Measurements from ENCODE around the gene ATAD5.
A peak's percentile ranks its signal among the peaks of the same experiment; 100 is the strongest.
"Not testable (repeated sequence)": the region's sequence is repeated elsewhere in the genome, so short reads cannot be mapped to it uniquely, and the experiment has no call there.

The ATAD5 gene

DNA sequence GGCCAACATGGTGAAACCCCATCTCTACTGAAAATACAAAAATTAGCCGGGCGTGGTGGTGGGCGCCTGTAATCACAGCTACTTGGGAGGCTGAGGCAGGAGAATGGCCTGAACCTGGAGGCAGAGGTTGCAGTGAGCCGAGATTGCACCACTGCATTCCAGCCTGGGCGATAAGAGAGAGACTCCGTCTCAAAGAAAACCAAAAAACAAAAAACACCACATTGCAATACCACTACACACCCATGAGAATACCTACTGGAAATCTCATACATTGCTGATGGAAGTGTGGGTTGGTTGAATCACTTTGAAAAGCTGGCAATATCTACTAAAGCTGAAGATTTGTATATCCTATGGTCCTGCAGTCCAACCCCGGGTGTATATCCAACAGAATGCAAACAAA lies 78.4 kb downstream of the ATAD5 start:
- H3K36me3 ChIP-seq (replicated peaks); H3K4me1 ChIP-seq; H3K4me3 ChIP-seq; H3K27me3 ChIP-seq (ENCODE audit: low read depth); DNase-seq (ENCODE audit: low spot score in 2 of 2); H3K9me3 ChIP-seq: not testable (repeated sequence)
- in situ Hi-C loops (cut with MboI; ENCODE audit: low sequenced_read_pairs) = loop anchor here (25.0 kb wide), 1 partner anchor 627 kb away; no protein-coding TSS in a partner anchor

DNA sequence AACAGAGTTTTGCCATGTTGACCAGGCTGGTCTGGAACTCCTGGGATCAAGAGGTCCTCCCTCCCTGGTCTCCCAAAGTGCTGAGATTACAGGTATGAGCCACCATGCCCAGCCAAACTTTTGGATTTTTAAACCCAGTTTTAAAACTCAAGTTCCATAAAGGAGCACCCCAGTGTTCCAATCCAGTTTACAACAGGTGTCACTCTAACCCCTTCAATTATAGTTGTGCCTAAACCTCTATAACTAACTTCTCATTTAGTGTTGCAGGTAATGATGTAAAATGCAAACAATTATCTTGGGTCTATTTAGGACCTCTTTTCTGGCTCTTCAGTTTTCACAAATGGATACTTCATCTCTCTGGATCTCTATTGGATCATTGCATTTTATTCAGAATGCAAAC lies 82.2 kb downstream of the ATAD5 start:
- in situ Hi-C loops (cut with MboI; ENCODE audit: low sequenced_read_pairs) = loop anchor here (25.0 kb wide), 1 partner anchor 623 kb away; no protein-coding TSS in a partner anchor
- no peaks in the 10 kb centered on the region for H3K4me1 ChIP-seq
- no peaks in the 10 kb centered on the region for H3K27me3 ChIP-seq (ENCODE audit: low read depth)
- DNase-seq (ENCODE audit: low spot score in 2 of 2) = no peak
- H3K4me3 ChIP-seq = no peak overlapping the region
- no peaks in the 10 kb centered on the region for H3K36me3 ChIP-seq (replicated peaks)
- H3K9me3 ChIP-seq = no peaks in the 10 kb centered on the region

DNA sequence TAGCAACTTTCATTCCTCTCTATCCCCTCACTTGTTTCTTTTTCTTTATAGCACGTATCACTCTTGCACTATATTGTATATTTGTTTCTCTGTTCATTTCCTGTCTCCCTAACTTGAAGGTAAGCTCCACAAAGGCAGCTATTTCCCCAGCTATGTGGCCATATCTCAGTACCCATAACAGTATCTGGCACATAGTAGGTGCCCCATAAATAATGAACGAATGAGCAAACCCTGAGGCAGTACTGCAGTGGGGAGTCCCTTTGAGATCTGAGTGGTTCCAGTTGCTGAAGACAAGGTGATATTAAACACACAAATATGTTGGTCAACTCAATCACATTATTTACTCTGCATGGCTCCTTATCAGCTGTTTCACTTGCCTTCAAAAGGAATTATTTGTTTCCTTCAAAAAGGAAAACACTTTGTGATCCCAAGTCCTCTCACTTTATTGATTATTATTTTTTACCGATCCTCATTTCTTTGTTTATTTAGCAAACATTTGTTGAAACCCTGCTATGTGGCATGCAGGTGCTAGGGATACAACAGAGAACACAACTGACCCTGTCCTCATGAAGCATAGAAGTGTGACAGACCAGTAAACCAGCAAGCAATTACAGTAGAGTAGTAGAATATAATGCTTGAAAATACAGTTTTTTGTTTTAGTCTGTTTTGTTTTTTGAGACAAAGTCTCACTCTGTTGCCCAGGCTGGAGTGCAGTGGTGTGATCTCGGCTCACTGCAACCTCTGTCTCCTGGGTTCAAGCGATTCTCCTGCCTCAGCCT lies 84.3 kb downstream of the ATAD5 start:
- no peaks in the 10 kb centered on the region; the same call in 1 of the 2 replicates for H3K27me3 ChIP-seq (ENCODE audit: low read depth)
- no peak overlapping the region for H3K4me3 ChIP-seq
- no peak for DNase-seq (ENCODE audit: low spot score in 2 of 2)
- H3K9me3 ChIP-seq = no peaks in the 10 kb centered on the region
- no peaks in the 10 kb centered on the region for H3K4me1 ChIP-seq
- H3K36me3 ChIP-seq (replicated peaks) = no peaks in the 10 kb centered on the region
- in situ Hi-C loops (cut with MboI; ENCODE audit: low sequenced_read_pairs) = loop anchor here (25.0 kb wide), 1 partner anchor 621 kb away; no protein-coding TSS in a partner anchor

DNA sequence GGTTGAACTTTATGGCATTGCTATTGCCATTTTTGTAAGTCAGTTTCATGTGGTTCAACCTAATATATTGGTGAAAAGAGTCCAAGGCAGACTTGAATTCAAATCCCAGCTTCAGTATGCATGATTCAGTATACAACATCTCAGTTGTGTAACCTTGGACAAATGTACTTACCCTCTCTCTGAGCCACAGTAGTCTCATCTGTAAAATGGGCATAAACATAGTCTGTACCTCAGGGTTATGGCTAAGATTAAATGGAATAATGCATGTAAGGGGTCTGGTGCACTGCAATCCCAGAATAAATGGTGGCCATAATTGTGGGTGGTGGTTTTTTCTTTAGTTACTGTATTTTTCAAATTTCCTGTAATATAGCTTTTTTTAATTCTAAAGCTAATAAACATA lies 85.3 kb downstream of the ATAD5 start:
- Histone ChIP-seq H3K36me3 (replicated peaks) (no peaks in the 10 kb centered on the region), H3K27me3 (ENCODE audit: low read depth) (no peaks in the 10 kb centered on the region; the same call in 1 of the 2 replicates), H3K4me1 (peaks cover 4% of the 10 kb centered on the region), H3K4me3 (no peak overlapping the region), H3K9me3 (no peaks in the 10 kb centered on the region)
- no peak for DNase-seq (ENCODE audit: low spot score in 2 of 2)
- in situ Hi-C loops (cut with MboI; ENCODE audit: low sequenced_read_pairs) = loop anchor here (25.0 kb wide), 1 partner anchor 620 kb away; no protein-coding TSS in a partner anchor

DNA sequence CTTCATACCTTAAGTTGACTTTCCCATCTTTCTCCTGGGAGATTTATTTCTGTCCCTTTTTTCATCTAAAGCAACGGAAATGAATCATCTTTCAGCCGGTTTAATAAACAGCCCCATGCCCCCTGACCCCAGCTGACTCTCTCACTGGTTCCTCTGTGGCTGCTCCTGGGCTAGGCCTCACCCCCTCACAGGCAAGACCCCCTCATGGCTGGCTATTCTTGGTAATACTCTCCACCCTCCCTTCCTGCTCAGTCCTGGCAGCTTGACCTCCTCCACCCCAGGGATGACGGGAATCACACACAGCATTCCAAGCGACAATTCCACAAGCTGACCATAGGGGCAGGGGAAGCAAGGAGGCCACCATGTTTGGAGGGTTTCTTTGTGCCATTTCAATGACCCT lies 88.5 kb downstream of the ATAD5 start:
- H3K27me3 ChIP-seq (ENCODE audit: low read depth) = no peaks in the 10 kb centered on the region; the same call in 1 of the 2 replicates
- H3K36me3 ChIP-seq (replicated peaks) = no peaks in the 10 kb centered on the region
- H3K9me3 ChIP-seq = no peaks in the 10 kb centered on the region
- no peak for DNase-seq (ENCODE audit: low spot score in 2 of 2)
- H3K4me3 ChIP-seq = no peak overlapping the region
- H3K4me1 ChIP-seq = peaks cover 4% of the 10 kb centered on the region
- in situ Hi-C loops (cut with MboI; ENCODE audit: low sequenced_read_pairs) = loop anchor here (25.0 kb wide), 1 partner anchor 617 kb away; no protein-coding TSS in a partner anchor

DNA sequence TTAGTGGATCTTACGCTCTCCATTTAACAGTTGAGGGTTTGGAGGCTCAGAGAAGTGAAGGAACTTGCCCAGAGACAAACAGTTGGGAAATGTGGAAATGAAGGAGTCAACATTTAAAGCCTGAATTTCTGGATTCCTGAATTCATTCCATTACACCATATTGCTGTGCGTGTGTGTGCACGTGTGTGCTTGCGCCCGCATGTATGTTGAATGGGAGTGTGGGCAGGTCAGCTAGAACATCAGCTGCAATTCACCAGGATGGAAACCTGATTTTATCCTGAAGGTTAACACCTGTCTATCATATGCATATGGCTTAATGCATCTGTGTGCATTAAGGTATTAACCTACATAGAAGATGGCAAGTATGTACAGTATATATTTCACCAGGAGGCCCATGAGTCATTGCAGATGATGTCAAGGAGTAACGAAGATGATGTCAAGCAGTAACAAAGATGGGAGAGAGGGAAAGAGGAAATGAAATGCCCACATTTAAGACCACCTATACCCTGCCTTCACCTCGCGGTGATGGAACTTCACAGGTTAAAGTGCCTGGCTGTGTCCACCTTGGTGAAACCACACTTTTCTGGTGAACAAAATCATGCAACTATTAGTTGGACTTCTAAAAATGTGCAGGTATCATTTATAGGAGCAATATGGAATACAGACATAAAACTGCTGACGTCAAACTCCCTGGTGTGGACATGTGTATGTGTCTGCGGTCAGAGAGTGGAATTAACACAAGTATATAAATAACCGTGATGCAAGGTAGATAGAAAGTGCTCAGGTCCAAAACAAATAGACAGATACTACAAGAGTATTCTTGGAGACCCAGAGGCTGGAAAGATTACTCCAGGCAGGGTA lies 89.1 kb downstream of the ATAD5 start:
- in situ Hi-C loops (cut with MboI; ENCODE audit: low sequenced_read_pairs) = loop anchor here (25.0 kb wide), 1 partner anchor 616 kb away; no protein-coding TSS in a partner anchor
- Histone ChIP-seq H3K9me3 (no peaks in the 10 kb centered on the region), H3K27me3 (ENCODE audit: low read depth) (no peaks in the 10 kb centered on the region; the same call in 1 of the 2 replicates), H3K36me3 (replicated peaks) (no peaks in the 10 kb centered on the region), H3K4me1 (peaks cover 4% of the 10 kb centered on the region), H3K4me3 (peak overlapping the region; percentile 47)
- no peak for DNase-seq (ENCODE audit: low spot score in 2 of 2)

DNA sequence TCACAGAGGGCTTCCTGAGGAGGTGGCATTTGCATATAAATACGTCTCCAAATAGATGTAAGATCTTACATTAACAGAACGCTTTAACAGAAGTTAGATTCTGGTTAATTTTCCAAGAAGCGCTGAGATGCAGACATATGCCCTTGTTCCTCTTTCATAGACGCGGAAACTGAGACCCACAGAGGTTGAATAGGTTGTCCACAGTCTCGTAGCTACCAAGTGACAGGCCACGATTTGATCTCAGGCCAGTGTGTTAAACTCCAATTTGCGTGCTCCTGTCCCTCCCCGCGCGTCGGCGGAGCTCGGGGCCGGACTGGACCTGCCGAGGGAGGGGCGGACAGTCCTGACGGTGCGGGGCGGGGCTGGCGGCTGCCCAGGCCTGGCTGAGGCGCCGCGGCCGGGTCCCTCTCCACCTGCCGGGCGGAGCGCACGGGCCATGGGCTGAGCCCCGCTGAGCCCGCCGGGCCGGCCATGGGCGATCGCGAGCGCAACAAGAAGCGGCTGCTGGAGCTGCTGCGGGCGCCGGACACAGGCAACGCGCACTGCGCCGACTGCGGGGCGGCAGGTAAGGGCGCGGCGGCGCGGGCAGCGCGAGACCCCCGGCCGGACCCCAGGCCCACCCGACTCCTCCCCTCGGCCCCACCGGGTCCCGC lies 89.9 kb downstream of the ATAD5 start, which contains the start of gene ADAP2:
Gene ADAP2, plus strand, starts transcription at position 402 of the 653 bp plus-strand sequence. Its CDS starts 70 bp downstream, at position 472.
- no peaks in the 10 kb centered on the region for H3K9me3 ChIP-seq
- H3K36me3 ChIP-seq (replicated peaks) = peaks cover 1% of the 10 kb centered on the region; the same call in 1 of the 2 replicates
- DNase-seq (ENCODE audit: low spot score in 2 of 2) = peak; percentile 21 to 79
- in situ Hi-C loops (cut with MboI; ENCODE audit: low sequenced_read_pairs) = loop anchor here (25.0 kb wide), 1 partner anchor 616 kb away; no protein-coding TSS in a partner anchor
- H3K4me1 ChIP-seq = peaks cover 4% of the 10 kb centered on the region
- H3K27me3 ChIP-seq (ENCODE audit: low read depth) = no peaks in the 10 kb centered on the region; the same call in 1 of the 2 replicates
- peak within 1 kb of the TSS; percentile 47 for H3K4me3 ChIP-seq

DNA sequence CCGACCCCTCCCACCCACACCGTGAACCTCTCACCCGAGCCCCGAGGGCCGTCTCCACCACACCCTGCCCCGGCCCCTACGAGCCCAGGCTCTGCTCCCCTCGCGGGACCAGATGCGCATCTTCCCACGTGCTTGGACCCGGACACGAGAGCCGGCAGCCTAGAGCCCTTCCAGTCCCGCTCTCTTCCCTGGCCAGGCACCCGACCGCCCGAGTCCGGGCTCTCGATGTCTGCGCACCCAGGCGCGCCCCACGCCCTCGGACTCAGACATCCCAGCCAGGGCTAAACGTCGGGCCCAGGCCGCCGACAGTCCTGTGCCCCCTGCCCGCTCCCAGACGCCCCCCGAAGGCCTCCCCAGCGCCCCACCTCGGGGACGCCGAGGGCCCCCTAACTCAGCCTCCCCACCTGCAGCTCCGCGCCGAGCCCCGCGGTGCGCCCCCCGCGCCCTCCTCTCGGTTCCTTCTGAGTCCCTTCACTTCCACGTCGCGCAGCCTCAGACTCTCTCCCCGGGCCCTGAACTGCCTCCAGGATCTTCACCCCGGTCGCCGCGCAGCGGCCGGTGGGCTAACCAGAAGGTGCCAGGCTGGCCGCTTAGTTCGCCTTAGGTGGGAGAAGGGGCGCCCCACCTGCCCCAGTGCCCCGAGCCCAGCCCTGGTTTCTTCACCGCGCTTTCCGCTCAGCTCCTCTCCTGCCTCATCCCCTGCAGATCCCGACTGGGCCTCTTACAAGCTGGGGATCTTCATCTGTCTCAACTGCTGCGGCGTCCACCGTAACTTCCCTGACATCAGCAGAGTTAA lies 90.7 kb downstream of the ATAD5 start:
- no peaks in the 10 kb centered on the region; the same call in 1 of the 2 replicates for H3K27me3 ChIP-seq (ENCODE audit: low read depth)
- H3K9me3 ChIP-seq = no peaks in the 10 kb centered on the region
- peaks cover 4% of the 10 kb centered on the region for H3K4me1 ChIP-seq
- peaks cover 3% of the 10 kb centered on the region; the same call in 1 of the 2 replicates for H3K36me3 ChIP-seq (replicated peaks)
- peak overlapping the region; percentile 47 for H3K4me3 ChIP-seq
- in situ Hi-C loops (cut with MboI; ENCODE audit: low sequenced_read_pairs) = loop anchor here (25.0 kb wide), 1 partner anchor 615 kb away; no protein-coding TSS in a partner anchor
- peak in 1 of 2 experiments; percentile 42 for DNase-seq (ENCODE audit: low spot score in 2 of 2)

DNA sequence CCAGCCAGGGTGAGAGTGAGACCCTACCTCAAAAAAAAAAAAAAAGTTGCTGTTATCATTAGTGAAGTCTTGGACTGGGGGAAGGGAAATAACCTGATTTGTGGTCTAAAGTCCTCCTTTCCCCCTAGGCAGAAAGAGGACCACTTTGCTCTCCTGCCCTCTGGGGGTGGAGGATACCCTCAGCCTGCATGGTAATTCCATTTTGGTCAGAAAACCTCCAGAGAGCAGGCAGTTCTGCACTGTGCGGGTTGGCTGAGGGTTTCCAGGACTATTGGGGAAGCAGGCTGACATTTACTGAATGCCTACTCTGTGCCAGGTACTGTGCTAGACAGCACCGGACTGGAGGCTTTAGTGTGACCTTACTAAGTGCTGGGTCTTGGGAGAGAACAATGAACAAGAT lies 92.6 kb downstream of the ATAD5 start:
- H3K36me3 ChIP-seq (replicated peaks) = peaks cover 3% of the 10 kb centered on the region; the same call in 1 of the 2 replicates
- H3K4me1 ChIP-seq = peaks cover 4% of the 10 kb centered on the region
- in situ Hi-C loops (cut with MboI; ENCODE audit: low sequenced_read_pairs) = loop anchor here (25.0 kb wide), 1 partner anchor 613 kb away; no protein-coding TSS in a partner anchor
- no peak overlapping the region for H3K4me3 ChIP-seq
- H3K27me3 ChIP-seq (ENCODE audit: low read depth) = no peaks in the 10 kb centered on the region; the same call in 1 of the 2 replicates
- no peak for DNase-seq (ENCODE audit: low spot score in 2 of 2)
- no peaks in the 10 kb centered on the region for H3K9me3 ChIP-seq

DNA sequence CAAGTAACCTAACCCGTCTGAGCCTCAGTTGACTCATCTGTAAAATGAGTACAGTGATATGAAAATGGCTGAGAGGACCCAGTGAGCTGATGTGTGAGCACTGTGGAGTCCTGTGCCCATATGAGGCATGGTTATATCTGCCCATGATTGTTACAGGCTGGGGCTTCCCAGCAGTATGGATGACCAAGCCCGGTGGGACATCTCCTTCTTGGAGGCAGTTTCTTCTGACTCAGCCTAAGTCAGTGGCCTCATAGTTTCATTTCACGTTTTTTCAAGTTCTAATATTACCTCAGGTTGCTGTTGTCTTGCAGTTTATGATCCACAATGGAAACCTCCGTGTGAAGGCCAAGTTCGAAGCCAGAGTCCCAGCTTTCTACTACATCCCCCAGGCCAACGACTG lies 94.8 kb downstream of the ATAD5 start:
- no peaks in the 10 kb centered on the region for H3K27me3 ChIP-seq (ENCODE audit: low read depth)
- in situ Hi-C loops (cut with MboI; ENCODE audit: low sequenced_read_pairs) = no loop called here
- peaks cover 2% of the 10 kb centered on the region for H3K4me1 ChIP-seq
- peaks cover 12% of the 10 kb centered on the region for H3K36me3 ChIP-seq (replicated peaks)
- H3K4me3 ChIP-seq = no peak overlapping the region
- no peak for DNase-seq (ENCODE audit: low spot score in 2 of 2)
- H3K9me3 ChIP-seq = no peaks in the 10 kb centered on the region

DNA sequence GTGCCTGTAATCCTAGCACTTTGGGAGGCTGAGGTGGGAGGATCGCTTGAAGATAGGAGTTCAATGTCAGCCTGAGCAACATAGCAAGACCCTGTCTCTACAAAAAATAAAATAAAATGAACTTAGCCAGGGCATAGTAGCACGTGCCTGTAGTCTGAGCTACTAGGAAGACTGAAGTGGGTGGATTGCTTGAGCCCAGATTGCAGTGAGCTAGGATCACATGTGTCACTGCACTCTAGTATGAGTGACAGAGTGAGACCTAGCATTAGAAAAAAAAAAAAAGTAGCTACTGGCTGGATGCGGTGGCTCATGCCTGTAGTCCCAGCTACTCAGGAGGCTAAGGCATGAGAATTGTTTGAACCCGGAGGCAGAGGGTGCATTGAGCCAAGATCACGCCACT lies 96.0 kb downstream of the ATAD5 start:
- Histone ChIP-seq H3K4me3 (no peak overlapping the region), H3K36me3 (replicated peaks) (peaks cover 13% of the 10 kb centered on the region), H3K9me3 (no peaks in the 10 kb centered on the region), H3K4me1 (no peaks in the 10 kb centered on the region), H3K27me3 (ENCODE audit: low read depth) (no peaks in the 10 kb centered on the region)
- in situ Hi-C loops (cut with MboI; ENCODE audit: low sequenced_read_pairs) = no loop called here
- DNase-seq (ENCODE audit: low spot score in 2 of 2) = no peak

DNA sequence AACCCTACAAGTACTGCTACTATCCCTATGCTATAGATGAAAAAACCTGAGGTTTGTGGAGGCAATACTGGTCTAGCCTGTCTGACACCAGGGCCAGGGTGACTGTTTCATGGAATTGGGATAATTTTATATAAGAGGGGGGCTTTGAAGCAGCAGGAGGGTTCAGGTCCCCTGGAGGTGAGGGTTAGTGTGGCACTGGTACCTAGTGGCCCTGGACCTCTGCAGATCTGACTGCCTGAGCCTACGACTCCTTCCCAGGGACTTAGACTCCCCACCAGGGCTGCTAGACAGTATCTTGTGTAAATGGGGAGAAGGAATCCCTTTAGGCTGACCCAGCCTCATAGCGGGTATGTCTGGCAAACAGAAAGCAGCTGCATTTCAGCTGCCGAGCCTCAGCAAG lies 96.8 kb downstream of the ATAD5 start:
- Histone ChIP-seq H3K9me3 (no peaks in the 10 kb centered on the region), H3K36me3 (replicated peaks) (peaks cover 17% of the 10 kb centered on the region), H3K4me1 (no peaks in the 10 kb centered on the region), H3K27me3 (ENCODE audit: low read depth) (no peaks in the 10 kb centered on the region), H3K4me3 (no peak overlapping the region)
- DNase-seq (ENCODE audit: low spot score in 2 of 2) = no peak
- in situ Hi-C loops (cut with MboI; ENCODE audit: low sequenced_read_pairs) = no loop called here

Measured in HAP-1 (cell line).